Fibroblast of mammary gland (primary cell): ENCODE measurements around the gene FARS2.
A peak's percentile ranks its signal among the peaks of the same experiment; 100 is the strongest.

Experiments
- DNase-seq: peaks from one replicate; pipeline ENCODE4 v3.0.0-alpha.2; 2010; ENCODE audit warnings: low read depth
- H3K4me3 ChIP-seq: 2 replicates; pipeline ENCODE4 v1.5.1; 2011; ENCODE audit warnings: low read depth, mild to moderate bottlenecking, low read length, moderate library complexity; ENCODE audit not compliant: control insufficient read depth
- CTCF ChIP-seq: conservative IDR thresholded peaks from 2 replicates; pipeline ENCODE4 v1.5.1; 2011; ENCODE audit warnings: low read depth, low read length, inconsistent platforms; ENCODE audit not compliant: control insufficient read depth, insufficient read depth

The FARS2 gene

GRCh38 chr6:5567352-5567751 is 306.0 kb downstream of the FARS2 start:
- TF ChIP-seq CTCF = no peak
- no peak for DNase-seq
- no peak overlapping the region for H3K4me3 ChIP-seq

GRCh38 chr6:5567890-5568289 is 306.6 kb downstream of the FARS2 start:
- H3K4me3 ChIP-seq = no peak overlapping the region
- no peak for DNase-seq
- no peak for TF ChIP-seq CTCF

GRCh38 chr6:5569491-5569890 is 308.2 kb downstream of the FARS2 start:
- DNase-seq = peak; percentile 62
- no peak for TF ChIP-seq CTCF
- no peak overlapping the region for H3K4me3 ChIP-seq

GRCh38 chr6:5570641-5571040 is 309.3 kb downstream of the FARS2 start:
- H3K4me3 ChIP-seq = no peak overlapping the region
- no peak for DNase-seq
- no peak for TF ChIP-seq CTCF

GRCh38 chr6:5580736-5581581 is 319.6 kb downstream of the FARS2 start:
- H3K4me3 ChIP-seq = no peak overlapping the region
- DNase-seq = no peak
- TF ChIP-seq CTCF = no peak

- peak; percentile 23 for DNase-seq
- TF ChIP-seq CTCF = peak; percentile 27
- no peak overlapping the region for H3K4me3 ChIP-seq
These were observed 321.4 kb downstream of the FARS2 start for GRCh38 chr6:5582762-5583161.
